ENCODE results near the gene CAMSAP1. TPM values are rescaled to one million over a fixed set of nuclear protein-coding genes. Genes with fewer than 3 reads are reported as not detected.

Gene CAMSAP1
- polyA plus RNA-seq, 3 donors = 0.71 to 9.0 (median 0.75) TPM

GRCh38 chr9:135901031-135901758 lies 6.2 kb downstream of the CAMSAP1 start:
- intact Hi-C loops (cut with micrococcal nuclease) = loop anchor here in 1 of 2 donors (10.0 kb wide), 1 partner anchor 344 kb away; the partner anchor contains the start of gene QSOX2
- H3K9ac ChIP-seq (ENCODE audit: insufficient read depth, low read length, poor library complexity, severe bottlenecking) = no peak overlapping the region
- no peak overlapping the region for H2AFZ ChIP-seq (ENCODE audit: insufficient read depth, low read depth, low read length, poor library complexity, severe bottlenecking)
- no peak overlapping the region for H3K27ac ChIP-seq (ENCODE audit: low read depth in 1 of 2, low read length in 2 of 2)
- Mint-ChIP-seq H3K9me3 (no peaks in the 10 kb centered on the region), H3K4me1 (peaks cover 41% of the 10 kb centered on the region), H3K27me3 (ENCODE audit: low read depth in 3 of 3) (no peaks in the 10 kb centered on the region), H3K27ac (no peak overlapping the region), H3K36me3 (peaks cover 29 to 34% of the 10 kb centered on the region in 2 donors), H3K4me3 (no peak overlapping the region)
- TF ChIP-seq, protein P1, sequence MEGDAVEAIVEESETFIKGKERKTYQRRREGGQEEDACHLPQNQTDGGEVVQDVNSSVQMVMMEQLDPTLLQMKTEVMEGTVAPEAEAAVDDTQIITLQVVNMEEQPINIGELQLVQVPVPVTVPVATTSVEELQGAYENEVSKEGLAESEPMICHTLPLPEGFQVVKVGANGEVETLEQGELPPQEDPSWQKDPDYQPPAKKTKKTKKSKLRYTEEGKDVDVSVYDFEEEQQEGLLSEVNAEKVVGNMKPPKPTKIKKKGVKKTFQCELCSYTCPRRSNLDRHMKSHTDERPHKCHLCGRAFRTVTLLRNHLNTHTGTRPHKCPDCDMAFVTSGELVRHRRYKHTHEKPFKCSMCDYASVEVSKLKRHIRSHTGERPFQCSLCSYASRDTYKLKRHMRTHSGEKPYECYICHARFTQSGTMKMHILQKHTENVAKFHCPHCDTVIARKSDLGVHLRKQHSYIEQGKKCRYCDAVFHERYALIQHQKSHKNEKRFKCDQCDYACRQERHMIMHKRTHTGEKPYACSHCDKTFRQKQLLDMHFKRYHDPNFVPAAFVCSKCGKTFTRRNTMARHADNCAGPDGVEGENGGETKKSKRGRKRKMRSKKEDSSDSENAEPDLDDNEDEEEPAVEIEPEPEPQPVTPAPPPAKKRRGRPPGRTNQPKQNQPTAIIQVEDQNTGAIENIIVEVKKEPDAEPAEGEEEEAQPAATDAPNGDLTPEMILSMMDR (IDR thresholded peaks at IDR 0.05) = no peak
- H3K79me2 ChIP-seq (ENCODE audit: insufficient read depth, low read length) = peaks cover 94% of the 10 kb centered on the region
- WGBS (ENCODE audit: insufficient coverage) = 98% methylated on average over 7 of the region's 9 CpGs
- peaks cover 21 to 38% of the 10 kb centered on the region in 2 donors for H3K4me1 ChIP-seq (ENCODE audit: control insufficient read depth in 1 of 2, insufficient read depth in 2 of 2, low read length in 2 of 2)
- no peaks in the 10 kb centered on the region for H3K9me3 ChIP-seq (replicated peaks in 1 of 2; ENCODE audit: control insufficient read depth in 1 of 2, insufficient read depth in 1 of 2, low read length in 2 of 2)
- H3K4me2 ChIP-seq (replicated peaks; ENCODE audit: extremely low read depth, low read length, poor library complexity, severe bottlenecking) = no peak overlapping the region
- peaks cover 98% of the 10 kb centered on the region for H4K20me1 ChIP-seq (ENCODE audit: insufficient read depth, low read length)
- no peaks in the 10 kb centered on the region for H3K27me3 ChIP-seq (ENCODE audit: control insufficient read depth in 2 of 2, insufficient read depth in 2 of 2, low read length in 2 of 2)
- H3K4me3 ChIP-seq (replicated peaks in 1 of 3; ENCODE audit: low read depth in 2 of 3, low read length in 3 of 3) = no peak overlapping the region
- no peak for DNase-seq
- H3K36me3 ChIP-seq (replicated peaks in 1 of 2; ENCODE audit: control insufficient read depth in 1 of 2, insufficient read depth in 2 of 2, low read length in 2 of 2) = no peaks in the 10 kb centered on the region

- no peak for DNase-seq
- H3K4me3 Mint-ChIP-seq = no peak overlapping the region
- intact Hi-C loops (cut with micrococcal nuclease) = loop anchor here in 1 of 2 donors (1.0 kb wide), 1 partner anchor 10 kb away; no protein-coding TSS in a partner anchor
- WGBS (ENCODE audit: insufficient coverage) = 69% methylated on average over 6 of the region's 11 CpGs
- peaks cover 19 to 31% of the 10 kb centered on the region in 2 donors for H3K36me3 Mint-ChIP-seq
- peaks cover 96% of the 10 kb centered on the region for H4K20me1 ChIP-seq (ENCODE audit: insufficient read depth, low read length)
- H3K9me3 ChIP-seq (replicated peaks in 1 of 2; ENCODE audit: control insufficient read depth in 1 of 2, insufficient read depth in 1 of 2, low read length in 2 of 2) = no peaks in the 10 kb centered on the region
- peaks cover 4 to 30% of the 10 kb centered on the region in 2 donors for H3K4me1 ChIP-seq (ENCODE audit: control insufficient read depth in 1 of 2, insufficient read depth in 2 of 2, low read length in 2 of 2)
- TF ChIP-seq, protein P1 (IDR thresholded peaks at IDR 0.05) = no peak
- H3K9ac ChIP-seq (ENCODE audit: insufficient read depth, low read length, poor library complexity, severe bottlenecking) = no peak overlapping the region
- no peaks in the 10 kb centered on the region for H3K36me3 ChIP-seq (replicated peaks in 1 of 2; ENCODE audit: control insufficient read depth in 1 of 2, insufficient read depth in 2 of 2, low read length in 2 of 2)
- H3K27ac ChIP-seq (ENCODE audit: low read depth in 1 of 2, low read length in 2 of 2) = no peak overlapping the region
- H3K9me3 Mint-ChIP-seq = peaks cover 0 to 7% (median 2%) of the 10 kb centered on the region in 7 donors
- no peak overlapping the region for H3K4me2 ChIP-seq (replicated peaks; ENCODE audit: extremely low read depth, low read length, poor library complexity, severe bottlenecking)
- peak overlapping the region in 1 of 7 donors; percentile 69 for H3K27ac Mint-ChIP-seq
- no peak overlapping the region for H2AFZ ChIP-seq (ENCODE audit: insufficient read depth, low read depth, low read length, poor library complexity, severe bottlenecking)
- no peaks in the 10 kb centered on the region for H3K27me3 ChIP-seq (ENCODE audit: control insufficient read depth in 2 of 2, insufficient read depth in 2 of 2, low read length in 2 of 2)
- peaks cover 96% of the 10 kb centered on the region for H3K79me2 ChIP-seq (ENCODE audit: insufficient read depth, low read length)
- H3K4me3 ChIP-seq (replicated peaks in 1 of 3; ENCODE audit: low read depth in 2 of 3, low read length in 3 of 3) = no peak overlapping the region
- no peaks in the 10 kb centered on the region for H3K27me3 Mint-ChIP-seq (ENCODE audit: low read depth in 3 of 3)
- peaks cover 34% of the 10 kb centered on the region for H3K4me1 Mint-ChIP-seq
These were observed 8.5 kb downstream of the CAMSAP1 start for GRCh38 chr9:135898634-135899407.

Measured in CD14-positive monocyte (primary cell).